HCT116 (cell line): ENCODE results near the gene CCDC158. TPM values are rescaled to one million over a fixed set of nuclear protein-coding genes. Genes with fewer than 3 reads are reported as not detected.

Source experiments
- ATAC-seq: fragments of 200-7000 bp; cut with Tn5 transposase; 2 replicates; pipeline ENCODE4 v1.9.1; 2020; ENCODE audit warnings: mild to moderate bottlenecking, moderate library complexity
- BruUV-seq: library from RNA; stranded (reverse); fragments of 400-500 nt; replicated peaks from 2 replicates; lab custom pipeline; 2021; lab: Mats Ljungman, UMichigan
- CTCF ChIA-PET: fragments of 300-600 bp; sonication (Branson Sonifier 250); formaldehyde crosslinking; loops from one replicate; lab custom pipeline; 2021; ENCODE audit warnings: antibody characterized with exemption; lab: Charles Lee
- POLR2A ChIA-PET: fragments of 300-600, 350-600 bp; sonication (Branson Sonifier 250); formaldehyde crosslinking; loops from one replicate; lab custom pipeline; 2021; ENCODE audit warnings: antibody characterized with exemption; lab: Charles Lee
- RAD21 ChIA-PET, 2 experiments: fragments of 300-600 bp; sonication (Branson Sonifier 250); formaldehyde crosslinking; loops; one replicate each; lab custom pipeline; 2023; ENCODE audit warnings: low total read pairs in 2 of 2; ENCODE audit not compliant: uncharacterized antibody in 2 of 2, unreplicated experiment in 2 of 2, low non-redundant PET in 1 of 2; lab: Charles Lee
- DNase-seq: peaks from one replicate; pipeline ENCODE4 v3.0.0-alpha.2; 2010; ENCODE audit warnings: low read depth, low spot score
- H2AFZ ChIP-seq: fragments of 200-600 bp; shearing (Covaris generic), sonication (generic); 2 replicates; pipeline ENCODE4 v1.6.1; 2017; ENCODE audit warnings: low read depth, mixed run types, mixed read lengths, antibody characterized with exemption, low read length; ENCODE audit not compliant: poor library complexity, severe bottlenecking
- H3K27ac ChIP-seq: 2 replicates; pipeline ENCODE4 v1.5.1; 2012; ENCODE audit warnings: low read depth, low read length
- H3K27me3 ChIP-seq: fragments of 200-600 bp; sonication (generic); 2 replicates; pipeline ENCODE4 v1.6.1; 2016; ENCODE audit warnings: mixed run types, low read length, mixed read lengths; ENCODE audit not compliant: insufficient read depth
- H3K36me3 ChIP-seq, 2 experiments: fragments of 200-500 bp in 1 of 2; fragments of 200-600 bp in 1 of 2; sonication (Bioruptor generic) in 1 of 2; sonication (generic) in 1 of 2; 2 replicates each; pipeline versions ENCODE4 v1.5.1 to v1.6.1; 2014 to 2016; ENCODE audit warnings: low read length in 2 of 2, inconsistent platforms in 1 of 2, mixed read lengths in 1 of 2, mixed run types in 1 of 2; ENCODE audit not compliant: insufficient read depth in 2 of 2, control insufficient read depth in 1 of 2
- H3K4me1 ChIP-seq, 2 experiments: fragments of 200-600 bp in 1 of 2; sonication (generic) in 1 of 2; 2 replicates each; pipeline versions ENCODE4 v1.5.1 to v1.6.1; 2012 to 2017; ENCODE audit warnings: low read length in 2 of 2, inconsistent platforms in 1 of 2, mild to moderate bottlenecking in 1 of 2, mixed read lengths in 1 of 2, mixed run types in 1 of 2, moderate library complexity in 1 of 2; ENCODE audit not compliant: insufficient read depth in 2 of 2, control insufficient read depth in 1 of 2
- H3K4me2 ChIP-seq: fragments of 200-600 bp; sonication (generic); 2 replicates; pipeline ENCODE4 v1.6.1; 2017; ENCODE audit warnings: mixed run types, low read length, mixed read lengths
- H3K4me3 ChIP-seq, 2 experiments: fragments of 200-600 bp in 1 of 2; sonication (generic) in 1 of 2; replicated peaks in 1 of 2; 2 replicates each; pipeline ENCODE4 v1.5.1; 2011 to 2016; ENCODE audit warnings: low read length in 2 of 2, control low read depth in 1 of 2, low read depth in 1 of 2, mild to moderate bottlenecking in 1 of 2, mixed read lengths in 1 of 2, mixed run types in 1 of 2
- H3K79me2 ChIP-seq: fragments of 200-600 bp; sonication (generic); 2 replicates; pipeline ENCODE4 v1.6.1; 2017; ENCODE audit warnings: mild to moderate bottlenecking, mixed run types, low read length, moderate library complexity, mixed read lengths; ENCODE audit not compliant: insufficient read depth
- H3K9ac ChIP-seq: fragments of 200-600 bp; sonication (generic); 2 replicates; pipeline ENCODE4 v1.6.1; 2016; ENCODE audit warnings: low read length, mixed read lengths
- H3K9me2 ChIP-seq: fragments of 200-600 bp; sonication (generic), shearing (Covaris generic); 2 replicates; pipeline ENCODE4 v1.6.1; 2017; ENCODE audit warnings: mixed run types, mild to moderate bottlenecking, moderate library complexity; ENCODE audit not compliant: insufficient read depth
- H3K9me3 ChIP-seq, 2 experiments: fragments of 200-500 bp in 1 of 2; fragments of 200-600 bp in 1 of 2; sonication (Bioruptor generic) in 1 of 2; sonication (generic) in 1 of 2; 2 replicates each; pipeline ENCODE4 v1.6.1; 2014 to 2017; ENCODE audit warnings: low read length in 2 of 2, mixed read lengths in 2 of 2, inconsistent platforms in 1 of 2, low read depth in 1 of 2, mild to moderate bottlenecking in 1 of 2, mixed run types in 1 of 2, moderate library complexity in 1 of 2; ENCODE audit not compliant: control insufficient read depth in 1 of 2, insufficient read depth in 1 of 2
- H4K20me1 ChIP-seq: fragments of 200-600 bp; sonication (generic), shearing (Covaris generic); 2 replicates; pipeline ENCODE4 v1.6.1; 2017; ENCODE audit warnings: mixed run types, mild to moderate bottlenecking, moderate library complexity; ENCODE audit not compliant: insufficient read depth
- CEBPB ChIP-seq: IDR thresholded peaks from 2 replicates; pipeline ENCODE4 v1.6.1; 2012; ENCODE audit warnings: low read depth
- CTCF ChIP-seq, 3 experiments: fragments of 200-600 bp in 1 of 3; sonication (generic) in 1 of 3; IDR thresholded peaks in 2 of 3; conservative IDR thresholded peaks in 1 of 3; 2 replicates each; pipeline ENCODE4 v1.5.1; 2012 to 2017; ENCODE audit warnings: low read depth in 2 of 3, low read length in 2 of 3, antibody characterized with exemption in 1 of 3, borderline replicate concordance in 1 of 3, control low read depth in 1 of 3, mild to moderate bottlenecking in 1 of 3, mixed read lengths in 1 of 3, mixed run types in 1 of 3, moderate library complexity in 1 of 3; ENCODE audit not compliant: insufficient read depth in 1 of 3
- EGR1 ChIP-seq: IDR thresholded peaks from 2 replicates; pipeline ENCODE4 v1.6.1; 2012; ENCODE audit warnings: low read depth
- FOSL1 ChIP-seq: IDR thresholded peaks from 2 replicates; pipeline ENCODE4 v1.6.1; 2012; ENCODE audit warnings: low read depth
- JUND ChIP-seq: IDR thresholded peaks from 2 replicates; pipeline ENCODE4 v1.6.1; 2012
- REST ChIP-seq: IDR thresholded peaks from 2 replicates; pipeline ENCODE4 v1.6.1; 2012; ENCODE audit warnings: low read depth
- SRF ChIP-seq: IDR thresholded peaks from 2 replicates; pipeline ENCODE4 v1.6.1; 2012; ENCODE audit warnings: low read depth
- TCF7L2 ChIP-seq: IDR thresholded peaks from 2 replicates; pipeline ENCODE4 v1.7.0; 2011; ENCODE audit warnings: borderline replicate concordance, inconsistent platforms; ENCODE audit not compliant: insufficient read depth, insufficient read length; ENCODE audit errors: extremely low read depth
- YY1 ChIP-seq: IDR thresholded peaks from 2 replicates; pipeline ENCODE4 v1.6.1; 2011; ENCODE audit warnings: low read length, low read depth, moderate library complexity, mild to moderate bottlenecking; ENCODE audit not compliant: insufficient replicate concordance; ENCODE audit errors: extremely low read depth
- intact Hi-C: fragments of 100-400 bp; cut with micrococcal nuclease; formaldehyde crosslinking; loops from 2 replicates; pipeline ENCODE4 v1.10.0; 2022
- total RNA-seq: library from RNA; stranded (reverse); gene quantifications from one replicate; pipeline ENCODE4 v1.2.1, GENCODE V29; 2021; ENCODE audit not compliant: unreplicated experiment

CCDC158 gene
- total RNA-seq, 1 experiment from 2014 or later: not detected

- TF ChIP-seq YY1 (no peak), FOSL1 (no peak), JUND (no peak)
- TF ChIP-seq, all 23 proteins: peak for 0
Observed at GRCh38 chr4:76267811-76268210, 153.1 kb downstream of the CCDC158 start (continued).

- ChIA-PET POLR2A (no interaction called here), RAD21 (no interaction called here), CTCF (no interaction called here)
- Histone ChIP-seq H3K79me2 (no peaks in the 10 kb centered on the region), H3K9ac (no peak overlapping the region), H2AFZ (no peak overlapping the region), H3K9me2 (no peaks in the 10 kb centered on the region), H3K4me1 (no peaks in the 10 kb centered on the region), H3K27ac (no peak overlapping the region), H3K9me3 (no peaks in the 10 kb centered on the region), H3K4me3 (no peak overlapping the region), H3K36me3 (no peaks in the 10 kb centered on the region), H4K20me1 (no peaks in the 10 kb centered on the region), H3K27me3 (no peaks in the 10 kb centered on the region), H3K4me2 (no peak overlapping the region)
- ATAC-seq (no peak), DNase-seq (no peak)
- no peak for TF ChIP-seq SRF
- TF ChIP-seq EGR1: no peak
- no peak for TF ChIP-seq CEBPB
- no peak for TF ChIP-seq REST
- no peak for TF ChIP-seq FOSL1
- no peak for TF ChIP-seq TCF7L2
- no peak for TF ChIP-seq CTCF (IDR thresholded peaks at IDR 0.05 in 2 of 3, conservative IDR thresholded peaks at IDR 0.05 in 1 of 3; ENCODE audit: borderline replicate concordance in 1 of 3, insufficient read depth in 1 of 3, low read depth in 2 of 3, low read length in 2 of 3)
- intact Hi-C loops: no loop called here
- no TSS peak for BruUV-seq
Observed at GRCh38 chr4:76266627-76267026, 154.3 kb downstream of the CCDC158 start.
